Measurements from ENCODE around the gene GBP4. TPM values are rescaled to one million over a fixed set of nuclear protein-coding genes. Genes with fewer than 3 reads are reported as not detected.

Gene GBP4
- total and polyA plus RNA-seq, 2 of the 4 experiments (the other 2 are of a cell fraction), result not detected

DNA sequence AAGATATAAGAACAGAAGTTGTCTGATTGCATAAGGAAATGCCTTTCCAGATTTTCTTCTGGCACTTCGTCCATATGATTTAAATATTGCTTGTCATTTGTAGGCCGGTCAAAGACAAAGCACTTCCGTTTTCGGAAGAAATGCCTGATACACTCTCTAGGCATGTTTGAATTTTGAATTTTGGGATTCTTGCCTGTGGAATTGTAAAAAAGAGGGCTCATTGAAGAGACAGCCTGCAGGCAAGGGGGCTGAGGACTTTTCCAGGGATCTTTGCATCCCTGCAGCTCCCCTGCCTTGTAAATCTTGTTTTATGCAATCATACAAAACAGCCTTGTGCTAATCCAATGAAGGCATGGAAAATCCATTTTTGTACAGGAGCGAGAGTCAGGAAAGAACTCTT is 7.4 kb downstream of the GBP4 start:
- ATAC-seq (ENCODE audit: low read depth), result no peak
- Histone ChIP-seq H4K91ac (ENCODE audit: insufficient read depth, low read depth, low read length) (no peak overlapping the region), H3K79me1 (ENCODE audit: low read depth in 1 of 2, low read length in 2 of 2) (no peaks in the 10 kb centered on the region), H3K9me3 (ENCODE audit: control insufficient read depth, insufficient read depth, low read length) (no peaks in the 10 kb centered on the region), H4K5ac (ENCODE audit: low read depth, low read length) (no peak overlapping the region), H3K18ac (ENCODE audit: low read depth, low read length) (no peak overlapping the region), H3K9me1 (ENCODE audit: insufficient read depth, low read length) (no peaks in the 10 kb centered on the region), H3K4me1 (ENCODE audit: control insufficient read depth, insufficient read depth, low read length) (no peaks in the 10 kb centered on the region), H4K8ac (ENCODE audit: low read depth in 2 of 2, low read length in 2 of 2) (no peak overlapping the region), H3K4ac (ENCODE audit: low read depth, low read length) (no peak overlapping the region), H3K27me3 (ENCODE audit: control insufficient read depth, insufficient read depth, low read length) (no peaks in the 10 kb centered on the region; the same call in none of the 2 replicates), H3K56ac (ENCODE audit: extremely low read depth, insufficient read depth, low read length) (no peak overlapping the region), H3K27ac (ENCODE audit: insufficient read depth, low read length) (no peak overlapping the region), H2AK5ac (ENCODE audit: low read depth, low read length) (no peak overlapping the region), H3K9ac (ENCODE audit: low read depth, low read length) (no peak overlapping the region), H2BK15ac (ENCODE audit: low read depth, low read length) (no peak overlapping the region), H2AK9ac (replicated peaks; ENCODE audit: low read depth, low read length, poor library complexity) (no peak overlapping the region), H2BK5ac (ENCODE audit: low read depth, low read length, poor library complexity, severe bottlenecking) (no peak overlapping the region), H2BK20ac (ENCODE audit: low read depth, low read length) (no peak overlapping the region), H2AFZ (replicated peaks; ENCODE audit: low read length, poor library complexity) (no peak overlapping the region), H4K20me1 (ENCODE audit: insufficient read depth, low read length) (no peaks in the 10 kb centered on the region), H3K4me3 (ENCODE audit: insufficient read depth, low read depth, low read length) (no peak overlapping the region), H3K4me2 (ENCODE audit: low read depth, low read length) (no peak overlapping the region), H2BK120ac (ENCODE audit: low read depth, low read length) (no peak overlapping the region), H3K14ac (replicated peaks; ENCODE audit: low read depth, low read length) (no peak overlapping the region), H3K36me3 (ENCODE audit: control insufficient read depth, insufficient read depth, low read length) (no peaks in the 10 kb centered on the region), H3K23ac (ENCODE audit: low read depth, low read length) (no peak overlapping the region)
- intact Hi-C loops (cut with micrococcal nuclease), result no loop called here
- no CpG with 5 or more reads among the region's 5 CpGs for WGBS, 2 experiments (ENCODE audit: extremely low coverage in 2 of 2, insufficient read length in 1 of 2)
- ChIA-PET POLR2A (ENCODE audit: unreplicated experiment) (no interaction called here), CTCF (no interaction called here)
- no TSS peak for BruUV-seq (replicated peaks)
- no peak for TF ChIP-seq MXI1 (IDR thresholded peaks at IDR 0.05; ENCODE audit: borderline replicate concordance, low read depth, low read length)
- TF ChIP-seq RCOR1 (IDR thresholded peaks at IDR 0.05; ENCODE audit: insufficient replicate concordance, low read length), result no peak
- no peak for TF ChIP-seq BHLHE40 (IDR thresholded peaks at IDR 0.05; ENCODE audit: low read depth, low read length)
- TF ChIP-seq CEBPB (IDR thresholded peaks at IDR 0.05; ENCODE audit: low read depth, low read length), result no peak
- TF ChIP-seq, protein P1, sequence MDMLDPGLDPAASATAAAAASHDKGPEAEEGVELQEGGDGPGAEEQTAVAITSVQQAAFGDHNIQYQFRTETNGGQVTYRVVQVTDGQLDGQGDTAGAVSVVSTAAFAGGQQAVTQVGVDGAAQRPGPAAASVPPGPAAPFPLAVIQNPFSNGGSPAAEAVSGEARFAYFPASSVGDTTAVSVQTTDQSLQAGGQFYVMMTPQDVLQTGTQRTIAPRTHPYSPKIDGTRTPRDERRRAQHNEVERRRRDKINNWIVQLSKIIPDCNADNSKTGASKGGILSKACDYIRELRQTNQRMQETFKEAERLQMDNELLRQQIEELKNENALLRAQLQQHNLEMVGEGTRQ (IDR thresholded peaks at IDR 0.05; ENCODE audit: low read depth, low read length), result no peak
- TF ChIP-seq, protein P2, sequence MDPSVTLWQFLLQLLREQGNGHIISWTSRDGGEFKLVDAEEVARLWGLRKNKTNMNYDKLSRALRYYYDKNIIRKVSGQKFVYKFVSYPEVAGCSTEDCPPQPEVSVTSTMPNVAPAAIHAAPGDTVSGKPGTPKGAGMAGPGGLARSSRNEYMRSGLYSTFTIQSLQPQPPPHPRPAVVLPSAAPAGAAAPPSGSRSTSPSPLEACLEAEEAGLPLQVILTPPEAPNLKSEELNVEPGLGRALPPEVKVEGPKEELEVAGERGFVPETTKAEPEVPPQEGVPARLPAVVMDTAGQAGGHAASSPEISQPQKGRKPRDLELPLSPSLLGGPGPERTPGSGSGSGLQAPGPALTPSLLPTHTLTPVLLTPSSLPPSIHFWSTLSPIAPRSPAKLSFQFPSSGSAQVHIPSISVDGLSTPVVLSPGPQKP (IDR thresholded peaks at IDR 0.05; ENCODE audit: borderline replicate concordance, low read depth, low read length), result no peak
- no peak for TF ChIP-seq CHD1 (IDR thresholded peaks at IDR 0.05; ENCODE audit: low read depth, low read length)
- no peak for TF ChIP-seq MAZ (IDR thresholded peaks at IDR 0.05; ENCODE audit: borderline replicate concordance, low read depth, low read length)
- no peak for TF ChIP-seq POLR2A (IDR thresholded peaks at IDR 0.05; ENCODE audit: low read depth, low read length)
- no peak for TF ChIP-seq CTCF (conservative IDR thresholded peaks at IDR 0.05; ENCODE audit: low read depth, low read length)
- DNase-seq, result no peak
- dilution Hi-C loops (cut with HindIII; ENCODE audit: low sequenced_read_pairs, unreplicated experiment), result no loop called here
- in situ Hi-C loops (cut with MboI; ENCODE audit: low sequenced_read_pairs), result no loop called here
